ENCODE results near the gene LRRC58. TPM values are rescaled to one million over a fixed set of nuclear protein-coding genes. Genes with fewer than 3 reads are reported as not detected.

The LRRC58 gene
- total and polyA plus RNA-seq, 7 donors = 4.2 to 48.5 (median 34.5) TPM

DNA sequence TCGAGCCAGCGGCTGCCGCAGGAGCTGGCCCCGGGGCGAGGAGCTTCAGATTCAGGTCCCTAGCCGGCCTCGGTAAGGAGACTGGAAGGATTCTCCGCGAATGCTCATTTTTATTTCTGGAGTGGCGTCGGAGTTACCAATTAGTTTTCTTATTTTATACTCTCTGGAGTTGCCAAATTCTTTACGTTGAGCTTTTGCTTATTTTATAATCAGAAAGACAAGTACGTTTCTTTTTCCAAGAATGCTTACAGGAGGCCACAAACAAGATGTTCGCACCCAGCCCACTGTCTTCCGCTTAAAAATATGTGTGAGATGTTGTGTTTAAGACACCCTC lies 63.7 kb downstream of the LRRC58 start:
- no peaks in the 10 kb centered on the region for H3K27me3 ChIP-seq
- no peak for TF ChIP-seq POLR2AphosphoS5 (IDR thresholded peaks at IDR 0.05)
- TF ChIP-seq EP300 (IDR thresholded peaks at IDR 0.05) = no peak
- TF ChIP-seq, protein P1, sequence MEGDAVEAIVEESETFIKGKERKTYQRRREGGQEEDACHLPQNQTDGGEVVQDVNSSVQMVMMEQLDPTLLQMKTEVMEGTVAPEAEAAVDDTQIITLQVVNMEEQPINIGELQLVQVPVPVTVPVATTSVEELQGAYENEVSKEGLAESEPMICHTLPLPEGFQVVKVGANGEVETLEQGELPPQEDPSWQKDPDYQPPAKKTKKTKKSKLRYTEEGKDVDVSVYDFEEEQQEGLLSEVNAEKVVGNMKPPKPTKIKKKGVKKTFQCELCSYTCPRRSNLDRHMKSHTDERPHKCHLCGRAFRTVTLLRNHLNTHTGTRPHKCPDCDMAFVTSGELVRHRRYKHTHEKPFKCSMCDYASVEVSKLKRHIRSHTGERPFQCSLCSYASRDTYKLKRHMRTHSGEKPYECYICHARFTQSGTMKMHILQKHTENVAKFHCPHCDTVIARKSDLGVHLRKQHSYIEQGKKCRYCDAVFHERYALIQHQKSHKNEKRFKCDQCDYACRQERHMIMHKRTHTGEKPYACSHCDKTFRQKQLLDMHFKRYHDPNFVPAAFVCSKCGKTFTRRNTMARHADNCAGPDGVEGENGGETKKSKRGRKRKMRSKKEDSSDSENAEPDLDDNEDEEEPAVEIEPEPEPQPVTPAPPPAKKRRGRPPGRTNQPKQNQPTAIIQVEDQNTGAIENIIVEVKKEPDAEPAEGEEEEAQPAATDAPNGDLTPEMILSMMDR (IDR thresholded peaks at IDR 0.05) = no peak
- no peak for TF ChIP-seq POLR2A (IDR thresholded peaks at IDR 0.05)
- WGBS, 2 donors = 39 to 47% methylated on average over 15 of the region's 15 CpGs
- intact Hi-C loops (cut with DNase I) = loop anchor here (5.0 kb wide), 1 partner anchor 62 kb away; the partner anchor contains the start of gene LRRC58
- no peak for DNase-seq
- peaks cover 0 to 14% (median 12%) of the 10 kb centered on the region in 4 donors for H3K4me1 ChIP-seq
- H3K9me3 ChIP-seq = no peaks in the 10 kb centered on the region
- H3K4me3 ChIP-seq = peak overlapping the region; percentile 36 to 67 (median 57)
- no peaks in the 10 kb centered on the region for H3K36me3 ChIP-seq
- peak overlapping the region in 3 of 4 donors; percentile 35 to 58 (median 45) for H3K27ac ChIP-seq

DNA sequence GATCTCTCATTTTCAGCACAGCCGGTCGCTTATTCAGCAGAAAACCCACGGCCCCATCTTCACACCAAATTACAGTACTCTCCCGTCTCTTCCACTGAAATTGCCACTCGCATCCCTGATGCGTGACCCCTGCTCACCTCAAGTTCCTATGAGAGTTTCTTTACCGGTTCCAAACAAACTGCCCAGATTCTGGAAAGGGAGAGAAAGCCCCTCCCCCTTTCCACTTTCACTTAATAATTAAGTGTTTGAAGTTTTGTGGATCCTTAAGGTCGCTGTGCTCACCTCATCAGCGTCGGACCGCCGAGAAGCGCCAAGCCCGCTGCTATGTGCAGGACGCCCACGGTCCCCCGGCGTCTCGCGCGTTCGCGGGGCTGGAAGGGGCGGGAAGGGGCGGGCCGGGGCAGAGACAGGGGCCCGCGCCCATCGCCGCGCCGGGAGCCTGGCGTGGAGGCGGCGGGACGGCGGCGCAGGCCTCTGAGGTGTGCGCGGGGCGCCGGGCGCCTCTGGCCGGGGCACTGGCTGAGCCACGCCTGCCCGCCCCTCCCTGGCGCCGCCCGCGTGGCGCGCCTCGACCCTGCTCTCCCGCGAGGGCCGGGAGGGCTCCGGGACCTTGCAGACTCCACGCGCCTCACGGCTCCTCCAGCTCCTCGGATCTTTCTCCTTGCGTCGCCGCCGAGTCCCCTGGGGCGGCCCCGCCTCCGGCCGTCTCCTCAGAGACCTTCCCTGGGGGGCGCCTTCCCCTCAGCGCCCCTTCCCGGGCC lies 64.2 kb downstream of the LRRC58 start, which contains the start of gene GPR156:
Gene GPR156 (minus strand): TSS at position 476 of the 761 bp plus-strand sequence. CDS start 41,124 bp downstream, outside the sequence.
- H3K27me3 ChIP-seq = no peaks in the 10 kb centered on the region
- 4 to 7% methylated on average over 72 of the region's 72 CpGs for WGBS, 2 donors
- DNase-seq = no peak
- TF ChIP-seq POLR2A (IDR thresholded peaks at IDR 0.05) (no peak), POLR2AphosphoS5 (IDR thresholded peaks at IDR 0.05) (no peak), EP300 (IDR thresholded peaks at IDR 0.05) (no peak)
- TF ChIP-seq, protein P1 (IDR thresholded peaks at IDR 0.05) = no peak
- H3K4me1 ChIP-seq = peaks cover 0 to 14% (median 12%) of the 10 kb centered on the region in 4 donors
- H3K27ac ChIP-seq = peak within 1 kb of the TSS; percentile 20 to 58 (median 40)
- H3K9me3 ChIP-seq = no peaks in the 10 kb centered on the region
- H3K4me3 ChIP-seq = peak within 1 kb of the TSS; percentile 36 to 67 (median 57)
- intact Hi-C loops (cut with DNase I) = loop anchor here (5.0 kb wide), 1 partner anchor 62 kb away; the partner anchor contains the start of gene LRRC58
- H3K36me3 ChIP-seq = no peaks in the 10 kb centered on the region

DNA sequence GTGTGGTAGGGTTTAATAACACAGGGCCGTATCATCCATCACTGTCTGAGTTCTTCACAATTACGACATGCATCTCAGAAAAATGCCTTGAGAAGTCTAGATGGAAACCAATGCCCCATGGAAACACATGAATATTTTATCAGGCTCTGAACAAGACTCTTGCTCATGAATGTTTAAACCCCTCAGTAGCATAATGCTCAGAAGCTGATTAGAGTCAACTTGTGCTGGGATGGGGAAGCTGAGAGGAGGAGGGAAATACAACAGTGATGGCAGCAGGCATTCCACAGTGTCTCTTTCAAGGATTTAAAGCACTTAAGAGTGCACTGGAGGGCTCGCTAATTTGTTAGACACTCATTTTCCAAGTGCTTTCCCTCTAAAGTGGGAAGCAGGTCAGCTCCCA lies 67.9 kb downstream of the LRRC58 start:
- Histone ChIP-seq H3K27me3 (no peaks in the 10 kb centered on the region), H3K9me3 (no peaks in the 10 kb centered on the region), H3K27ac (no peak overlapping the region), H3K4me3 (no peak overlapping the region), H3K36me3 (no peaks in the 10 kb centered on the region), H3K4me1 (peaks cover 0 to 14% (median 12%) of the 10 kb centered on the region in 4 donors)
- TF ChIP-seq EP300 (IDR thresholded peaks at IDR 0.05) = no peak
- TF ChIP-seq POLR2AphosphoS5 (IDR thresholded peaks at IDR 0.05) = no peak
- TF ChIP-seq, protein P1 (IDR thresholded peaks at IDR 0.05) = no peak
- no peak for TF ChIP-seq POLR2A (IDR thresholded peaks at IDR 0.05)
- intact Hi-C loops (cut with DNase I) = no loop called here
- no peak for DNase-seq
- 85 to 90% methylated on average over 3 of the region's 3 CpGs for WGBS, 2 donors

DNA sequence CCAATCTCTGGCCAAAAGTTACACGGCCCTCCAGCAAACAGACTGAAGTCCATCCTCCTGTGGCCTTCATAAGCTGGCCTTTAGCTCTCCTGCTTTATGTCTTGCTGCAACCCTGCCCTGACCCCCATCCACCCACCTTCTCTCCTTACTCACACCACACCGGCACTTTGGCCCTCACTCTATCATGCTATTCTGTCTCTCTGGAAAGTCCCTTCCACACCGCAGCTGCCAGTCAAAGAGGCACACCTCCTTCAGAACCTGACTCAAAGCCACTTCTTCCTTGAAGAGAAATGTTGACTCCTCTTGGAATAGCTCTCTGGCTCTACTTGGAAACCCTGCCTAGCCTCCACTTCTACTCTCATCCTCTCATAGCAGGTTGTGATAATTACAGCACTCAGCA lies 68.6 kb downstream of the LRRC58 start:
- 90% methylated on average over 3 of the region's 3 CpGs for WGBS, 2 donors
- intact Hi-C loops (cut with DNase I) = no loop called here
- Histone ChIP-seq H3K27ac (no peak overlapping the region), H3K4me3 (no peak overlapping the region), H3K36me3 (no peaks in the 10 kb centered on the region), H3K9me3 (no peaks in the 10 kb centered on the region), H3K27me3 (no peaks in the 10 kb centered on the region), H3K4me1 (peaks cover 0 to 14% (median 11%) of the 10 kb centered on the region in 4 donors)
- TF ChIP-seq POLR2AphosphoS5 (IDR thresholded peaks at IDR 0.05) = no peak
- TF ChIP-seq, protein P1 (IDR thresholded peaks at IDR 0.05) = no peak
- TF ChIP-seq POLR2A (IDR thresholded peaks at IDR 0.05) = no peak
- no peak for TF ChIP-seq EP300 (IDR thresholded peaks at IDR 0.05)
- no peak for DNase-seq

Data from sigmoid colon (tissue), 7 donors.